ENCODE results near the gene CA14. TPM values are rescaled to one million over a fixed set of nuclear protein-coding genes. Genes with fewer than 3 reads are reported as not detected.

CA14 gene
- total and polyA plus RNA-seq, 9 of the 15 experiments (the other 6 are each of a cell fraction or from before 2014, with no cell fraction given) = 0.13 to 0.57 (median 0.26) TPM; not detected in 1

- TF ChIP-seq ATF7 (IDR thresholded peaks at IDR 0.05) (peak; percentile 55), ERF (CRISPR knock-in tag; IDR thresholded peaks at IDR 0.05) (0 out of 2 replicates have a peak, but pooled peaks have one; percentile 14), CREBBP (IDR thresholded peaks at IDR 0.05; ENCODE audit: low read depth, low read length) (no peak), NR1H2 (CRISPR knock-in tag; IDR thresholded peaks at IDR 0.05) (no peak), ZNF766 (CRISPR knock-in tag; conservative IDR thresholded peaks at IDR 0.05) (0 out of 2 replicates have a peak, but pooled peaks have one; percentile 51), BDP1 (IDR thresholded peaks at IDR 0.05; ENCODE audit: insufficient read depth, insufficient read length) (no peak), CXXC5 (CRISPR knock-in tag; IDR thresholded peaks at IDR 0.05) (peak; percentile 68), ESRRA (IDR thresholded peaks at IDR 0.05; ENCODE audit: borderline replicate concordance, low read depth) (peak; percentile 26; the same call in 1 of the 2 replicates), UBTF (IDR thresholded peaks at IDR 0.05; ENCODE audit: borderline replicate concordance in 1 of 2, low read depth in 2 of 2, low read length in 2 of 2) (peak; percentile 75 to 86; a peak in 3 of 4 replicates), CBX1 (IDR thresholded peaks at IDR 0.05; ENCODE audit: low read depth) (0 out of 2 replicates have a peak, but pooled peaks have one; percentile 26), ZKSCAN1 (IDR thresholded peaks at IDR 0.05; ENCODE audit: low read depth, low read length) (0 out of 2 replicates have a peak, but pooled peaks have one; percentile 22), LEF1 (IDR thresholded peaks at IDR 0.05) (0 out of 2 replicates have a peak, but pooled peaks have one; percentile 16), RBFOX2 (IDR thresholded peaks at IDR 0.05; ENCODE audit: low read depth, low read length) (peak; percentile 95), TRIM24 (IDR thresholded peaks at IDR 0.05) (0 out of 4 replicates have a peak, but pooled peaks of 1 of the 2 experiments have one; percentile 19), STAT5A (IDR thresholded peaks at IDR 0.05; ENCODE audit: borderline replicate concordance, low read length) (no peak), GATAD2A (IDR thresholded peaks at IDR 0.05) (no peak), MTA2 (IDR thresholded peaks at IDR 0.05; ENCODE audit: low read depth) (no peak), TBP (optimal IDR thresholded peaks at IDR 0.05; ENCODE audit: low read depth, low read length) (peak; percentile 84), BRD9 (IDR thresholded peaks at IDR 0.05; ENCODE audit: low read depth, partially characterized antibody) (peak; percentile 49), NR2C2 (CRISPR knock-in tag; IDR thresholded peaks at IDR 0.05) (no peak), NR2C2 (tag; IDR thresholded peaks at IDR 0.05) (peak; percentile 55; the same call in 1 of the 2 replicates), MAZ (CRISPR knock-in tag; conservative IDR thresholded peaks at IDR 0.05 in 1 of 2, IDR thresholded peaks at IDR 0.05 in 1 of 2) (peak in 1 of 2 experiments; percentile 52; a peak in 3 of 4 replicates), CHD1 (IDR thresholded peaks at IDR 0.05; ENCODE audit: low read length) (peak; percentile 95)
- TF ChIP-seq, protein P1, sequence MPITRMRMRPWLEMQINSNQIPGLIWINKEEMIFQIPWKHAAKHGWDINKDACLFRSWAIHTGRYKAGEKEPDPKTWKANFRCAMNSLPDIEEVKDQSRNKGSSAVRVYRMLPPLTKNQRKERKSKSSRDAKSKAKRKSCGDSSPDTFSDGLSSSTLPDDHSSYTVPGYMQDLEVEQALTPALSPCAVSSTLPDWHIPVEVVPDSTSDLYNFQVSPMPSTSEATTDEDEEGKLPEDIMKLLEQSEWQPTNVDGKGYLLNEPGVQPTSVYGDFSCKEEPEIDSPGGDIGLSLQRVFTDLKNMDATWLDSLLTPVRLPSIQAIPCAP (CRISPR knock-in tag; IDR thresholded peaks at IDR 0.05; ENCODE audit: borderline replicate concordance) = no peak
Measured at GRCh38 chr1:150234566-150235293, 22.8 kb upstream of the CA14 start (continued).

Data from K562 (cell line).